T-helper 9 cell (primary cell): ENCODE measurements around the gene SFT2D3.

ENCODE experiments used
- DNase-seq: peaks from one replicate; pipeline ENCODE4 v3.0.0-alpha.2; 2020

Gene SFT2D3

DNA sequence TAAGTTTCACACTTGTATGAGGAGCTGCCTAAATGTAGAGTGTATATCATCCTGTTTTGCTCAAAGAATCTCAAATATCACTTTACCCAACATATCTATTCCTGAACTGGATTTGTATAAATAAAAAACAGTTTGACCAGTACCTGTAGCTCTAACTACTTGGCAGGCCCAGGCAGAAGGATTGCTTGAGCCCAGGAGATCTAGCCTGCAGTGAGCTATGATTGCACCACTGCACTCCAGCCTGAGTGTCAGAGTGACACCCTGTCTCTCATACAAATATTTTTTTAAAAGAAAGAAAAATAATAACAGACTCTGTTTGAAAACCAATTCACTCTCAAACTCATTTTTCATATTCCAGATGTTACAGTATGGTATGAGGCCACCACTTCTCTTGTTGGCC, 18.2 kb upstream of the SFT2D3 start:
- DNase-seq = no peak

DNA sequence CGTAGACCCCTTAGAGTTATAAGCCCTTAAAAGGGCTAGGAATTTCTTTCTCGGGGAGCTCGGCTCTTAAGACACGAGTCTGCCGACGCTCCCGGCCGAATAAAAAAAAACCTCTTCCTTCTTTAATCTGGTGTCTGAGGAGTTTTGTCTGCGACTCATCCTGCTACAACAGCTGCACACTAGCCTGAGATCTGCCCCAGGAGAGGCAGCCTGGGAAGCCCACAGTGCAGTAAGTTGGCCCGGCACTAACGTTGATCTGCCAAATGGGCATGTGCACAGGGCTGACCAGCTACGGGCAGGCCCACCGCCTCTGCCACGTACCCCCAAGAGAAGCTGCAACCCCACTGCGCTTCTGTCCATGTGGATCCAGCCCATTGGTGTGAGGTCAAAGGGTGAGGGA, 17.5 kb upstream of the SFT2D3 start:
- DNase-seq = no peak

- DNase-seq = no peak
Observed at GRCh38 chr2:127685410-127686080, 15.8 kb upstream of the SFT2D3 start.

DNA sequence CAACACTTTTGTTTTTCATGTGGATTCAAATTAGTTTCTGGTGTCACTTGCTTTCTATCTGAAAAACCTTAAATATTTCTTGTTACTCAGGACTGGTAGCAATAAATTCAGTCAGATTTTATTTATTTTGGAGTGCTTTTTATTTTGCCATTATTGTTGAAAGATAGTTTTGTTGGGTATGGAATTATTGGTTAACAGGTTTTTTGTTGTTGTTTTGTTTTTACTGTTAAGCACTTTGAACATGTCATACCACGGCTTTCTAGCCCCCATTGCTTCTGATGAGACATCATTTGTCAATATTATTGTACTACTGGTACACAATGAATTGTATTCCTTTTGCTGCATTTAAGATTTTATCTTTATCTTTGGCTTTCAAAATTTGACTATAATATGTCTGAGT, 12.9 kb upstream of the SFT2D3 start:
- no peak for DNase-seq

- no peak for DNase-seq
Observed at GRCh38 chr2:127690696-127691095, 10.6 kb upstream of the SFT2D3 start.

GRCh38 chr2:127694986-127695385, 6.3 kb upstream of the SFT2D3 start:
- no peak for DNase-seq

- peak; percentile 19 for DNase-seq
Observed at GRCh38 chr2:127695491-127696472, 5.5 kb upstream of the SFT2D3 start.

DNA sequence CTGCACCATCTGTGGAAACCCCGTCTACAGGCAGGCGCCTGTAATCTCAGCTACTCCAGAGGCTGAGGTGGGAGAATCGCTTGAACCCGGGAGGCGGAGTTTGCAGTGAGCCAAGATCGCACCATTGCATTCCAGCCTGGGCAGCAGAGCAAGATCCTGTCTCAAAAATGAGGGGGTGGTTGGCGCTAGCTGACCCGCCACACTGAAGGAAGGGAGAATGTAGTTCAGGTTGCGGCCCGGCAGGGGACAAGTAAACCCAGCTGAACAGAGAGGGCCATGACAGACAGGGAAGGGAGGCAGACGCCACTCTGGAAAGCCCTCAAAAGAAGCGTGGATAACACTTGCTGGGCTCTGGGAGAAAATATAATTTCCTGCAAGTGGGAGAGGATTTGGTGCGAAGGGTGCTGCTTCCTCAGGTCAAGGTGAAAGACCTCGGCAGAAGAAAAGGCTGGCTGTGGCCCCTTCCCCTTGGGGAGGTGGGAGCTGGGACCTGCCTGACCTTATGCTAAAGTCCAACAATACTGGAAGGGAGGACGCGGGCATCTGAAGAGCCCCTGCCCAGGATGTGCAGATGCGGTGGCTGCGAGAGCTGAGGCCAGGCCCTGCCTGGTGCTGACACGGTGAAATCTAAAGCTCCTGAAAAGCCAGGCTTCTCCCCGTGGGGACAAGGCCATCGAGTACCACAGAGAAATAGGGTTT, 3.7 kb upstream of the SFT2D3 start:
- DNase-seq = no peak

DNA sequence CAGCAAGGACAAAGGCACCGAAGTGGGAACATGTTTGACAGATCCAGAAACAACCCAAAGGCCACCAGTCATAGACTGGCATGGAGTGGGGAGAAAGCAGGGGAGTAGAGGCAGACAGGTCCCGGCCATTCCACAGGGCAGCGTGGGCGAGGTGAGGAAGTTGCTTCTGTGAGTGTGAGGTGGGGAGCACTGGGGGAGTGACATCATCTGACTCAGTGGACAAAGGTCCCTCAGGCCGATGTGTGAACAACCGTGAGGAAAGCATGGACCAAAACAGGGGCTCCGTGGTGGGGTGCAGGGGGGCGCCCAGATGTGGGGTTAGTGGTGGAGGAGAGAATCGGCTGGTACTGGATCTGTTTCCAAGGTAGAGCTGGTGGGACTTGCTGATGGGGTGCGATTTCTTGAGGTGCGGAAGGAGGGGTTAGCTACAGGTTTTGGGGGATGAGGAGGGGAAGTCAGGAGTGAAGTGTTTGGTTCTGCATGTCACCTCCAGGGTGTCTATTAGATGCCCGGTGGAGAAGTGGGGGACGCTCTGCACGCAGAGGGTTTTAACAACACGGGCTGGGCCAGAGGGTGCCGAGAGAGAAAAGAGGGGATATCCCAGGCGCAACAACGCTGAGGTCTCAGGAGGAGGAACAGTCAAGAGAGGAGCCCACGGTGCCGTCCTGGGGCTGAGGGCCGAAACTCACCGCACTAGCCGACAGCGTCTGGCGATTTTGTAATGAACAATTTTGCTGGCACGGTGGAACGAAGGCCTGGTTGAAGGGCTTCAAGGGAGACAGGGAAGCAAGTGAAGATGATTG, 2.5 kb upstream of the SFT2D3 start:
- no peak for DNase-seq

- no peak for DNase-seq
Observed at GRCh38 chr2:127700527-127701192, 637 bp upstream of the SFT2D3 start.

GRCh38 chr2:127701651-127702394, 526 bp downstream of the SFT2D3 start:
- DNase-seq = peak; percentile 69

GRCh38 chr2:127702395-127703009, 1.2 kb downstream of the SFT2D3 start:
- no peak for DNase-seq

DNA sequence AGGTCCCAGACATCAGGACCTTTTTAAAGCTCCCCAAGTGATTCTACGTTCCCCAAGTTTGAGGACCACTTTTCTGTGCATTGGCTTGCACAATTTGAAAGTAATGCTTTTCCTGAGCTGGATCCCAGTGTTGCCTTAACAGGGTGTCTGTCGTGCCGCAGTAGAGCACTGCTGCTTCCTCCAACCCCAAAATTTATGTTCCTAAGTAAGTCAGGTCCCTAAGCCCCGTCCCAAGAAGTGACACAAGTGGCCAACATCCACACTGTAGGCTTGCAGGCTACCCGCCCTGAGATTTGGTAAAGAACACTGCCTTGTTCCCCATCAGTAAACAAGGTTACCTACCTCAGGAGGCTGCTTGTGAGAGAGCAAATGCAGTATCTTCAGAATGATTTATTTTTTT, 2.0 kb downstream of the SFT2D3 start:
- no peak for DNase-seq

DNA sequence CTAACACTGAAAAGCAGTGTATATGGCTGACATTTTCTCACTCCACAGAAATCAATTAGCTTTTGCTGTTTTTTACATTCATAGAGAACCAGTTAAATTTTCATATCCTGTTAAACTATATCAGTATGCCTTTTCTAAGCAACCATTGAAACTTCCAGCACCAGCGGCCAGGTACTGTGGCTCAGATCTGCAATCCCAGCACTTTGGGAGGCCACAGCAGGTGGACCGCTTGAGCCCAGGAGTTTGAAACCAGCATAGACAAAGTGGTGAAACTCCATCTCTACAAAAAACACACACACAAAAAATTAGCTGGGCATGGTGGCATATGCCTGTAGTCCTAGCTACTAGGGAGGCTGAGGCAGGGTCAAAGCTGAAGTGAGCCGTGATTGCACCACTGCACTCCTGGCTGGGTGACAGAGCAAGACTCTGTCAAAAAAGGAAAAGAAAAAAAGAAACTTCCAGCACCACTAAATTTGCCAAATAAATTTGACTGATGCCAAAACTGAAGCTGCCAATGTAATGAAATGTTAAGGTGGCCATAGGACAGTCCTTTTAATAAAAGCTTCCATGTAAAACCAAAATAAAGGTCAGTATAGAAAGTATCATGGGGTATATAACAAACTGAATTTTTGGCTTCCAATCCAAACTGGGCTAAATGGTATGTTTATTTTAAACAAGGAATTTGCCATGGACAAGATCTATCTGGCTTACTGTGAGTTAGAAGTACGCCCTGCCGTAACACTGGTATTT, 3.5 kb downstream of the SFT2D3 start:
- no peak for DNase-seq

GRCh38 chr2:127705391-127706065, 4.2 kb downstream of the SFT2D3 start:
- DNase-seq = no peak

GRCh38 chr2:127706215-127706990, 5.1 kb downstream of the SFT2D3 start:
- DNase-seq = no peak

DNA sequence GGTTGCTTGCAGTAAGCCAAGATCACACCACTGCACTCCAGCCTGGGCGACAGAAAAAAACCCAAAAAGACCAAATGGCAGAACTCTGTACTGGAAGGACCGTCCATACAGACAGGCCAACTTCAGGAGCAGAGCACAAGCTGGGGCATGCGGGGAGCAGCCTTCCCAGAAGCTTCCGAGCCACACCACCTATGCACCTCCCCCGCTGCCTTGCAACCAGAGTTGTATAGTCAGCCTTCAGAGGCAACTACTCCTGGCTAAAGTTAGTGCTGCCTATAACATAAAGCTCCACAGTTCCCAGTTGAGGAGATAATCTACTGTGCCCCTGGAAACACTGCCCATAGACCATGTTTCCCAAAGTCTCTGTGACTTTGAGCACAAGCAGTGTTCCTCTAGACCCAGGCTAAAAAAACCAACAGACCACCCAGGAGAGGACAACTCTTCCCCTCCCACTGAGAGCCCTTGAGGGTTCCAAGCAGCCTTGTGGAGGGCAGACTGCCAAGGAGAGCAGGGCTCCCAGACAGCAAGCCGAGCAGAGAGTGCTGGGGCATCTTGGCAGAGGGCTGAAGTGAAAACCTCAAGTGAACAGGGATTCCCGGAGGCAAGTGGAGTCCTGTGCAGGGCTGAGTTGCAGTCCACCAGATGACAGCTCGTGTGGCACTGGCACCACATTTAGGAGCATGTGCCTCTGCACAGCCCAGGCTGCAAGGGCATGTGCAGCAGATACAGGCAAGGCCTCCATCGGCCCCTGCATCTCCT, 6.8 kb downstream of the SFT2D3 start:
- DNase-seq = no peak

GRCh38 chr2:127709336-127709735, 8.0 kb downstream of the SFT2D3 start:
- DNase-seq = no peak
